ENCODE results near the gene TMEM119.
"Not testable (repeated sequence)": the region's sequence is repeated elsewhere in the genome, so short reads cannot be mapped to it uniquely, and the experiment has no call there.

Gene TMEM119

GRCh38 chr12:108599541-108599940 is 1.7 kb upstream of the TMEM119 start:
- DNase-seq: no peak

GRCh38 chr12:108598553-108599250 is 818 bp upstream of the TMEM119 start:
- no peak for DNase-seq

- DNase-seq: no peak
These were observed 878 bp downstream of the TMEM119 start for GRCh38 chr12:108596854-108597558.

GRCh38 chr12:108595711-108596647 is 1.9 kb downstream of the TMEM119 start:
- no peak for DNase-seq

- no peak for DNase-seq
These were observed 2.7 kb downstream of the TMEM119 start for GRCh38 chr12:108594960-108595710.

- no peak for DNase-seq
These were observed 3.5 kb downstream of the TMEM119 start for GRCh38 chr12:108594323-108594903.

- no peak for DNase-seq
These were observed 5.6 kb downstream of the TMEM119 start for GRCh38 chr12:108592033-108592909.

GRCh38 chr12:108591267-108591980 is 6.5 kb downstream of the TMEM119 start:
- DNase-seq: no peak

GRCh38 chr12:108590463-108590862 is 7.4 kb downstream of the TMEM119 start:
- not testable (repeated sequence) for DNase-seq

GRCh38 chr12:108589840-108590229 is 8.0 kb downstream of the TMEM119 start:
- no peak for DNase-seq

- no peak for DNase-seq
These were observed 8.7 kb downstream of the TMEM119 start for GRCh38 chr12:108589028-108589839.

- no peak for DNase-seq
These were observed 10.1 kb downstream of the TMEM119 start for GRCh38 chr12:108587826-108588225.

- DNase-seq: no peak
These were observed 11.6 kb downstream of the TMEM119 start for GRCh38 chr12:108586306-108586705.

GRCh38 chr12:108585864-108586263 is 12.0 kb downstream of the TMEM119 start:
- no peak for DNase-seq

- no peak for DNase-seq
These were observed 13.3 kb downstream of the TMEM119 start for GRCh38 chr12:108584456-108585065.

GRCh38 chr12:108583991-108584390 is 13.9 kb downstream of the TMEM119 start:
- DNase-seq: no peak

GRCh38 chr12:108582978-108583770 is 14.7 kb downstream of the TMEM119 start:
- no peak for DNase-seq

GRCh38 chr12:108582509-108582908 is 15.4 kb downstream of the TMEM119 start:
- DNase-seq: no peak
